GM13976 (cell line): ENCODE measurements around the gene PASK.

Source experiments
- DNase-seq: peaks from one replicate; pipeline ENCODE4 v3.0.0; 2012; ENCODE audit warnings: low spot score
- in situ Hi-C: fragments of 300-500 bp; cut with MboI; formaldehyde crosslinking; loops from one replicate; pipeline ENCODE4 v1.12.0; 2022; ENCODE audit warnings: low sequenced_read_pairs, mixed read lengths, inconsistent platforms; ENCODE audit not compliant: unreplicated experiment
- TF ChIP-seq, protein P1 (sequence below): IDR thresholded peaks from 2 replicates; pipeline ENCODE4 v1.5.1; 2012; ENCODE audit warnings: borderline replicate concordance, mild to moderate bottlenecking; ENCODE audit not compliant: insufficient read depth; ENCODE audit errors: extremely low read depth, missing control alignments, control extremely low read depth

Gene PASK

DNA sequence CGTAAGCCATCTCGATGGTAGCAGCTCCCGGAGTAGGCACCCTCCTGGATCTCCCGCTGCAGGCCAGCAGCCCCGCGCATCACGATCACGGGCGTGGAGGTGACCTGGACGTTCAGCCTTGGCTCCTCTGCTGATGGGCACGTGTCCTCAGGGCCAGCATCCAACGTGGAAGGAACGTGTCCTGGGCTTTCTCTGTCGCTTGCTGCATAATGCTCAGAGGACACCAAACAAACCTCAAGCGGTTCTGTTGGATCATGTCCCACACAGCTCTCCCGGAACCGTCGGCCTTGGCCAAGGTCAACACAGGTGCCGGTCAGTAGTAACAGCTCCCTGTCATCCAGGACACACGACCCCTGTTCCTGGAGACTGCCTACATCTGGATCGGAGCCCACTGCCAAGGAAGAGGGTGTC, 23.1 kb downstream of the PASK start:
- in situ Hi-C loops: no loop called here
- no peak for DNase-seq

DNA sequence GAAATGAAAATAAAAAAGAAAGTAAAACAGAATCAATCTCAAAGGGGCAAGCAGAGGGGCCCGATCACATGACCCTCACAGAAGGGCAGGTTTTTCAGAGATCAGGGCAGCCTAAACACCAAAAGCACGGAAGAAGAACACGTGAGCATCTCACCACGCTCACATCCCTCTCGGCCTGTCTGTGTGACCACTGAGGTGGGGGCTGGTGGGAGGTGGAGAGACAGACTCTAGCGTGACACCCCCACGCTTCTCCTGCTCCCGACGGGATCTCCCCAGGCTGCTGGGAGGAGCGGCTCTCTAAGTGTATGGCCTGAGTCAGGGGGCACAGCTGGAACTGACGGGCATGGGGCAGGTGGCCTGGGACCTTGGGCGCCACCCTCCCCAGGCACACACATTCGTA, 23.6 kb downstream of the PASK start:
- in situ Hi-C loops: no loop called here
- DNase-seq: no peak
- TF ChIP-seq, protein P1, sequence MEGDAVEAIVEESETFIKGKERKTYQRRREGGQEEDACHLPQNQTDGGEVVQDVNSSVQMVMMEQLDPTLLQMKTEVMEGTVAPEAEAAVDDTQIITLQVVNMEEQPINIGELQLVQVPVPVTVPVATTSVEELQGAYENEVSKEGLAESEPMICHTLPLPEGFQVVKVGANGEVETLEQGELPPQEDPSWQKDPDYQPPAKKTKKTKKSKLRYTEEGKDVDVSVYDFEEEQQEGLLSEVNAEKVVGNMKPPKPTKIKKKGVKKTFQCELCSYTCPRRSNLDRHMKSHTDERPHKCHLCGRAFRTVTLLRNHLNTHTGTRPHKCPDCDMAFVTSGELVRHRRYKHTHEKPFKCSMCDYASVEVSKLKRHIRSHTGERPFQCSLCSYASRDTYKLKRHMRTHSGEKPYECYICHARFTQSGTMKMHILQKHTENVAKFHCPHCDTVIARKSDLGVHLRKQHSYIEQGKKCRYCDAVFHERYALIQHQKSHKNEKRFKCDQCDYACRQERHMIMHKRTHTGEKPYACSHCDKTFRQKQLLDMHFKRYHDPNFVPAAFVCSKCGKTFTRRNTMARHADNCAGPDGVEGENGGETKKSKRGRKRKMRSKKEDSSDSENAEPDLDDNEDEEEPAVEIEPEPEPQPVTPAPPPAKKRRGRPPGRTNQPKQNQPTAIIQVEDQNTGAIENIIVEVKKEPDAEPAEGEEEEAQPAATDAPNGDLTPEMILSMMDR: no peak

More for the DNA sequence above, 23.1 kb downstream of the PASK start:
- TF ChIP-seq, protein P1: no peak

DNA sequence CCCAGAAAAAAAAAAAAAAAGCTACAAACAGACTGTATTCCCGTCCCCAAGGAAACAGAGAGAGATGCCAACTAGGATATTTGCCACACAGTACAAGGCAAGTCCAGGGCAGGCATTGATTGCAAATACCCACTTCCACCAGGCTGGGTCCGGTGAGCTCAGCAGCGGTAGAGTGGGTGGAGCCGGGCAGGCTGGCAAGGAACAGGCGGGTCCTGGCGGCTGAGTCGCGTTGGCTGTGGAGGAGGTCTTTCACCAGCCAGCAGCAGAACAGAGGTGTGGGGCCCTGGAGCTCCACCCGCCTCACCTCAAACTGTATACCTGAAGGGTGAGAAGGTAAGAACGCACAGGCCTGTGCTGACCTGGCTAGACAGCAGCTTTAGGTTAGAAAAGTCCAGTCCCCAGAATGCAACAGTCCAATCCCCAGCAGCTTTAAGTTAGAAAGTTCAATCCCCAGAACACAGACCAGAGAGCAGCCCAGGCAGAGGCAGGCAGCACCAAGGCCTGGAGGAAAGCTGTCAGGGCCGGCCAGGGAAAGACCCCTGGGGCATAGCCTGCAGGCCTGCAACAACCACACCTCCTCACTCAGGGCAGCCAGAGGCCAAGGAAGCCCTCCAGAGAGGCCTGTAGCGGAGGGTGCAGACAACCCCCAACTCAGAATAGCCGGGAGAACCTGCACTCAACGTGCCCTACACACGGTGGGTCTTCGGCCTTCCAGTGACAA, 25.3 kb downstream of the PASK start:
- DNase-seq: no peak
- TF ChIP-seq, protein P1: no peak
- in situ Hi-C loops: no loop called here

DNA sequence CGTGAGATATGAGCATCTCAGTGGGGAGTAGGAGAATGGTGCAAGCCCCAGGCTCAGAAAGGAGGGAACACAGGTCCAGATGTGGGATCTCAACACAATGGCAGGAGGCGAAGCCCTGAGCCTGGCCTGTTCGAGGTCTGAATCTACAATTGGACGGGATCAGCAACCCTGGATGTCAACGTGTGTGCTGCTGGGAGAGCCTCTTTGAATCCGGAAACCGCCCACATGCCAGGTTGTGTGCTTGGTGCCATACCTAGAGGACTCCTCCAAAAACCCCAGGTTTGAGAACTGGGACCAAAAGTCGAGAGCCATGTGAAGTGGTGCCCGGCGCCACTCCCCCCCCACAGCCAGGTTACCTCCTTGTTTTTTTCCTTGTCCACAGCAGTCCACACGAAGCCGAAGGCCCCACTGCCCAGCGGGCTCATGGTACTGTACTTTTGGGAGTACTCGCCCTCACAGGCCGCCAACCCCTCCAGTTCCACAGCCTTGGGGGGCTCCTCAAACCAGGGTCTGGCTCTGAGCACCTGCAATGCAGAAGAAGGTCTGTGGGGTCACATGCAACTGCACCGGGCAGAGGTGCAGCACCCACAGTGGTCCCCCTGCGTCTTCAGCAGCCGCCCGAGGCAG, 26.8 kb downstream of the PASK start:
- no peak for DNase-seq
- in situ Hi-C loops: no loop called here
- TF ChIP-seq, protein P1: no peak

DNA sequence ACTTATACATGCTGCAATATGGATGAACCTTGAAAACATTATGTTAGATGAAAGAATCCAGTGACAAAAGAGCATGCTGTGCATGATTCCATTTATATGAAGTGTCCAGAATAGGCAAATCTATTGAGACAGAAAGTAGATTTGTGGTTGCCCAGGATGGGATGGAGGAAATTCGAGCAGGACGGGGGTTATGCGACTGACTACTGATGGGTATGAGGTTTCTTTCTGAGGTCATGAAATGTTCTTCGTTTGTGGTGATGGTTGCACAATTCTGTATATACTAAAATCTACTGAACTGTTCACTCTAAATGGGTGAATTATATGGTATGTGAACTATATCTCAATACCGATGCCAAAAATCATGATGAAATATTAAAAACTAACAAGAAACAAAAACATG, 28.3 kb downstream of the PASK start:
- in situ Hi-C loops: no loop called here
- TF ChIP-seq, protein P1: no peak
- DNase-seq: no peak

DNA sequence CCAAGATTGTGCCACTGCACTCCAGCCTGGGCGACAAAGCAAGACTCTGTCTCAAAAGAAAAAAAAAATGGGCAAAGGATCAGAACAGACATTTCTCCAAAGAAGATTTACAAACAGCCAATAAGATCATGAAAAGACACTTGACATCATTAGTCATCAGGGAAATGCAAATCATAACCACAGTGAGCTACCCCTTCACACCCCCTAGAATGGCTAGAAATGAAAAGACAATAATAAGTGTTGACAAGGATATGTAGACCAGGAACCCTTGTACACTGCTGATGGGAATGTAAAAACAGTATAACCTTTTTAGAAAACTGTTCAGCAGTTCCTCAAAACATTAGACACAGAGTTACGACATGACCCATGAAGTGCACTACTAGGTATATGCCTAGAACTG, 28.8 kb downstream of the PASK start:
- TF ChIP-seq, protein P1: no peak
- DNase-seq: no peak
- in situ Hi-C loops: no loop called here
